ELF-1 (cell line): ENCODE measurements around the gene LRIG3.
"Not testable (repeated sequence)": the region's sequence is repeated elsewhere in the genome, so short reads cannot be mapped to it uniquely, and the experiment has no call there.

Experiments
- DNase-seq: peaks from one replicate; pipeline ENCODE4 v3.0.0-alpha.2; 2016; ENCODE audit warnings: low read depth, low spot score

Gene LRIG3

DNA sequence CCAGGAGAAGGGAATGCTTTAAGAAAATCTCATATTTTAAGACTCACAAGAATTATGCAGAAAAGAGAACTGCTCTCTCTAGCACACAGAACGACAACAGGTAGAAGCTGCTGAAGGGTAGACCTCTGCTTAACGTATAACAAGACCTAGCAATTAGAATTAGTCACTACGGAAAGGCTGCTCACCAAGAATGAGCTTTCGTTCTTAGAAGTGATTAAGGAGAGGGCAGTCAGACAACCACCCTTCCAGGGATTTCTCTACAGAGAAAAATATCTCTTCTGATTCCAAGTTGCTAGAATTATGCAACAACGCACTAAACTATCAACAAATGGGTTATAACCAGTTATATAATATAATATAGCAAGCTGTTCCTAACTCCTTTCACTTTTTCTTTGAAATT is 18.6 kb downstream of the LRIG3 start:
- DNase-seq: no peak

DNA sequence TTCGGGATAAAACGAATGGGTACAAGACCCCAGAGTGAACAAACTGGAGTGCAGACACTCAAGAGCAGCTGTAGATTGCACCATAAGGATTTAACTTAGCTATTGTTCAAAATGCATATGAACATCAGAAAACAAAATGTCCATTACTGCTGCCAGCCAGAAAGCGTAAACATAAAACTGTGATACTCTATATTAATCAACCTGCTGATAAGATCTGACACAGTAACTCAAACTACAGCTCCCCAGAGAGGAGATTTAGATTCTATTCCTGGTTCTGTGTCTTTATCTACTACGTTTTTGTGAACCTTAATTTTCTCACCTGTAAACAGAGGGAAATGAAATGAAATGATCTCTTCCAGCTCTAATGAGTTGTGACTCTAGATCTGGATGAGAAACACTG is 22.3 kb downstream of the LRIG3 start:
- no peak for DNase-seq

DNA sequence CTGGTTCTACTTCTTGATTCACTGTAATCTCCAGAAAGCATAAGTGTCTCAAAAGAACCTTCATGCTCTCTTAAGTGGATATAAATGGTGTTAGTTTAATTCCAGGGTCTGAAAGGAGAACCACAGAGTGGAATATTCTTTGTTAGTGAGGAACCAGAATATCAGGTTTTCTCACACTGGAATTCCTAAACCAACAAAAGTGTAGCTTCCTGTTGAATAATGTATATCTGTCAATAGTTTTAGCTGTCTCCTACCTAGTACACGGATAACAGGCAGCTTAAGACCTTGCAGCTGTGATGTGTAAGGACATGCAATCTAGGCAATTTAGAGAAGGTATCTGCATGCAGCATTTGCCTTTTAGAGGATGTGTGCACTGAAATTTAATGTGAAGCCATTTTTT is 24.0 kb downstream of the LRIG3 start:
- no peak for DNase-seq

DNA sequence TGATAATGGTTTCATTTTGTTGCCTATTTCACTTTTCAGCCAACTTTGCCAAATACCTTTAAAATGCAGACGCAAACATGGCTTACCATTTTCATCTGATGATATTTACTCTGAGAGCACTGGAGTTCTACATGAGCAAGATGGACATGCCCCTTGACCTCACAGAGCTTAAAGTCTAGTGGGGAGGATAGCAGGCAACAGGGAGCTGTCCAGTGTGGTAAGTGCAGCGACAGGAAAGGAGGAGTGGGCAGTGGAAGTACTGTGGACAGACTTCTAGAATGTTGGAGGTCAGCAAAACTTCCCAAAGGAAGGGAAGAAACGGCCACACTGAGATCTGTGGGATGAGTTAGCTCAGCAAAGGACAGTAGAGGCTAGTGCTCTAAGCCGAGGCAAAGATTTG is 25.3 kb downstream of the LRIG3 start:
- peak; percentile 14 for DNase-seq

DNA sequence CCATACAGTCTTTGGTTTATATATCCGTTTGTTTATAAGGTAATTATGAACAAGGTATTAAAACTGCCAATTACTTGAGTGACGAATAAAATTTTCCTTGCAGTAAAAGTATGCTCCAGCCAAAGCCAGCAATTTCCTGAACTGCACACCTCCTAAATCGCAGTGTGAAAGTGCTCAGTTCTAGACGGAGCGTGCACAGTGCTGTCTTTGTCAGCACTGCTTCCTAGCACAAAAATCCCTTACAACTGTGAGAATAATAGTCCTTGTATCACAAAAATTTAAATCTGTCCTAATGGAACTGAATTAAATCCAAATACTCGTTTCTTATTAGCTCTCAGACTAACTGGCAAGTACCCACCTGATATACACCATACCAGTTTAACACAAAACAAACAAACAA is 26.3 kb downstream of the LRIG3 start:
- DNase-seq: no peak

- DNase-seq: no peak
Observed at GRCh38 chr12:58893495-58893894, 26.8 kb downstream of the LRIG3 start.

GRCh38 chr12:58889557-58889956 is 30.7 kb downstream of the LRIG3 start:
- no peak for DNase-seq

GRCh38 chr12:58888131-58888783 is 32.0 kb downstream of the LRIG3 start:
- DNase-seq: no peak

DNA sequence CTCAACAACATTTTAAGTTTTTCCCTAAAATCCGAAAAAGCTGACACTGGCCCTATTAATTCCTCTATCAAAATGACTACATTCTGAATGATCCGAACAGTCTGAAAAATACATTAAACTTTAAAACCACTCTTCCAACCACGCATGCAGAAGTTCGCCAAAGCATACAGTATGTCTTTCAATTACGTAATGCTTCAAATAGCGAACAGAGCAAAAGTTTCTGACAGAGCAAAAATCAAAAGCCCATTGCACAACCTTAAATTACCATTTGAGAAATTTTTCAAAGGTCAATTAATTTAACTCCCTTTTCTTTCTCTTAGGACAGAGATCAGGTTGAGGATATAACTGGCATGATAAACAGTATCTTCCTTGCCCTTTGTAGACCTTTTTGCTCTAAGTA is 33.2 kb downstream of the LRIG3 start:
- DNase-seq: no peak

- no peak for DNase-seq
Observed at GRCh38 chr12:58886474-58886873, 33.8 kb downstream of the LRIG3 start.

DNA sequence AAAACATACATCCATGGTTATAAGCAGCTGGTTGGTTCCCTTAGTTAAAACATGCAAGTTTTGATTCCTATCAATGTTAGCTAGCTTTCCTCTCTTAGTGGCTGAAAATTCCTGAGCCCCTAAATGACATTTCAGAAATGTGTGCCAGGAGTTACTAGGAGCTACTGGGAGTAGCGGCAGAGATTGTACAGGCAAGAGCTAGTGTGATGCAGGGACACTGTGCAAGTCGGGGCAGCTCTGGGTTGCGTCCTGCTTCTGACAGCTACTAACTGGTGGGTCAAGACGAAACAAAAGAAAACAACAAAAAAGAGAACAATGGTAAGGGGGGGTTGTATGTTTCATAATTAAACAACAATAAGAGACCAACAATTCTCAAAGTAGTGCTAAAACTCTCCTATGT is 35.4 kb downstream of the LRIG3 start:
- DNase-seq: peak; percentile 21

GRCh38 chr12:58883576-58884334 is 36.5 kb downstream of the LRIG3 start:
- DNase-seq: no peak

GRCh38 chr12:58882826-58883225 is 37.5 kb downstream of the LRIG3 start:
- no peak for DNase-seq

DNA sequence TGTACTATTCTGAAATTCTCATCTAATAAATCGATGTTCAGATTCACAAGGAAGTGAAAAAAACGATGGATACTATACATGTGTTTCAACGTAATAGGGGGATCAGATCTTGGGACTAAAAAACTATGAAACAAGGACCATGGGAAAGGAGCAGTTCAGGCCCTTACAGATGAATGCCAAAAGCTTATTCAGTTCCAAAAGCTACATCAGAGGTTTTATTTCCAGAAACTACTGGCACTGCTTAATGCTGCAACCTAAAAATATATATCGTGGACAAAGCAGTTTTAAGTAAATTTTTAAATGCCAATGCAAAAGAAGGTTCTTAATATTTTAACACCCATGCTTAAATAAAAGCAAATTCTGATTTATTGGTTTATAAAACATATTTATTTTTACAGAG is 38.5 kb downstream of the LRIG3 start:
- no peak for DNase-seq

DNA sequence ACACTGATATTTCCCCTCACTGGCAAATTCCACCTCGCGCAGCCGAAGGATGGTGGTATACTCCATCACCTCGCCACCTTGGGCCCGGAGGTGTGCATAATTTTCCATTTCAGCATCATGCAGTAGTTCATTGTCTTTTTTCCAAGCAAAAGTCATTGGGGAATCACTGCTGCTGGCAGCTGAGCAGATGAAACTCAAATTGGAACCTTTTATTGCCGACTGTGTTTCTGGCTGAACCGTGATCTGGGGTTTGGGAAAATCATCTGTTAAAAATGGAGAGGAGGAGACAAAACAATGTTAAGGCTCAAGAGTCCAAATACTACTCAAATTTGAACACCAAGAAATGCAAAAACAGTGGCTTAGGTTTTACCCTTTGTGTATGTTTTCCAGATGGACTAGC is 39.7 kb downstream of the LRIG3 start:
- no peak for DNase-seq

DNA sequence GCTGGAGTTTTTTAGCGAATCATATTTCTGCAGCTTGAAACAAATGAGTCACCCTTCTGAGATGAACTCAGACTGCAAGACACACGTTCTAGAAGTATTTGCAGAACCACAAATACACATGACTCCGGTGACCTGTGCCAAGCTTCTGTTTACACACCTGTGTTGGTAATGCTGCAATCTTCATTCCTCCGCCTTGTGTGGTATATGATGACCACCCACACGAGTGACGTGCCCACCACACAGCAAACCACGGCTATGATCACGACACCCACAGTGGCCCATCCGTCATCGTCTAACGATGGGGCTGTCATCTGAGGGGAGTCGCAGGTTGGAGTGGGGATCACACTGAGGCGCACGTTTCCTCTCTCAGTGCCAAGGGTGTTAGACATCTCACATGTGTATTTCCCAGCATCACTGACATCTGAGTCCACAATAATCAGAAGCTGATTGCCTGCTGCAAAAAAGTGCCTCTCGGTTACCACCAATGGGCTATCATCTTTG is 43.0 kb downstream of the LRIG3 start:
- no peak for DNase-seq

DNA sequence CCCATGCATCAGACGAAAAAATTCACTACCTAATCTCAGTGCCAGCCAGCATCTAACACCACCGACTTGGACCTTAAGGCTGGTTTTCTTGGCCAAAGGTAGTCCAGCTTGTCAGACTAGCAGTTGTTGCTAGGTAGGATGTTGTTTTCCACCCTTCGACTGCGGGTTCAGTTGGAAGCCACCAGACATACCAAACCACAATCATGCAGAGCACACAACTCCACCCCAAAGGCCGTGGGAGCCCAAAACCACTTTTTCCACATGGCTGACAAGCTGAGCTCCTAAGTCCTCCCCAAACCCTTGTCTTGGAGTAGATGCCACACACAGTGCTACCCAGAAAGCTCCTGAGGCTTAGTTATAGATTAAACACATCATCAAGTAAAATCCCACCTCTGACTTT is 46.8 kb downstream of the LRIG3 start:
- DNase-seq: no peak

DNA sequence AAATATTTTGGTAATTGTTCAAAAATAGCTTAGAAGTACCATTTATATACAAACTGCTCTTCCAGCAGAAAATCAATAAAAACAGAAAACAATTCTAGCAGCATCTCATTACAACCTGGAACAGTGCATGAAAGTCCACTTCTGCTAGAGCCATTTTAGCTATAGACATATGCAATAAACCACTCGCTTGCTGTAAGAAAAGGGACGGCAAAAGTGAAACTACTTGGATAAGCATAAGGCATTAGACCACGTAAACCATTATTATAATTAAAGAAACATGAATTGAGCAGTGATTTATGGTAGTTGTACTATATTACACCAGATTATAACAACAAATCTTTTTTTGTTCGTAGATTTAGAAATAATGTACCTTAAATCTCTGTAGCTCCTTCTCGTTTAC is 48.7 kb downstream of the LRIG3 start:
- no peak for DNase-seq

DNA sequence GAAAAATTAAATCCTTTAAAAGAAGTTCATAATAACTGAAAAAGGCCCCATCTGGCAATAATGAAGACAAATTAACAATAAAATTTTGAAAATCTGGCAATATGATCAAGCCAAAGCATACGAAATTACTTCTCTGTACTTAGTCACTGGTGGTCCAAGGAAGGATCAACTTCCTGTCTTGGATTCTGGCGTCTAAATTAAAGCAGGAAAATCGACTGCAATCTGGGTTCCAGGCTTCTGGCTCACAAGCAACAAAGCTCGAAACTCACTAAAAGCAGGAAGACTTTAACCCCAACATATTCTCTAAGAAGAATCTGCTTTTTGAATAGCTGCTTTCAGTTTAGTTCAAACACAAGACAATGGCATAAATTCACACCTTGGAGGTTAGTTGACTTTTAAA is 49.7 kb downstream of the LRIG3 start:
- no peak for DNase-seq

GRCh38 chr12:58860788-58861240 is 59.5 kb downstream of the LRIG3 start:
- peak; percentile 69 for DNase-seq

GRCh38 chr12:58860056-58860787 is 60.1 kb downstream of the LRIG3 start:
- peak; percentile 54 for DNase-seq

GRCh38 chr12:58858030-58858429 is 62.3 kb downstream of the LRIG3 start:
- no peak for DNase-seq

- not testable (repeated sequence) for DNase-seq
Observed at GRCh38 chr12:58857206-58857605, 63.1 kb downstream of the LRIG3 start.
